ENCODE data around the gene FADS1. TPM values are rescaled to one million over a fixed set of nuclear protein-coding genes. Genes with fewer than 3 reads are reported as not detected.

FADS1 gene
- total and polyA plus RNA-seq, 2 donors (not counting 3 experiments of a cell fraction or from before 2014, with no cell fraction given): 110 to 121 TPM

- Histone ChIP-seq H3K4me2 (ENCODE audit: insufficient read depth, low read length) (no peak overlapping the region), H3K4me1 (ENCODE audit: control insufficient read depth, extremely low read depth, insufficient read depth, low read length) (peaks cover 6% of the 10 kb centered on the region), H3K27ac (ENCODE audit: insufficient read depth, low read depth, low read length) (no peak overlapping the region), H3K9me1 (replicated peaks; ENCODE audit: control insufficient read depth, extremely low read depth, insufficient read depth, low read length) (no peaks in the 10 kb centered on the region), H3K9ac (replicated peaks; ENCODE audit: extremely low read depth, insufficient read depth, low read length) (no peak overlapping the region), H4K20me1 (replicated peaks; ENCODE audit: control insufficient read depth, extremely low read depth, insufficient read depth, low read length) (no peaks in the 10 kb centered on the region), H3K27me3 (ENCODE audit: control insufficient read depth in 2 of 2, insufficient read depth in 2 of 2, low read length in 2 of 2) (no peaks in the 10 kb centered on the region), H3K36me3 (ENCODE audit: control insufficient read depth in 2 of 2, extremely low read depth in 1 of 2, insufficient read depth in 2 of 2, low read length in 2 of 2) (no peaks in the 10 kb centered on the region), H3K4me3 (replicated peaks in 1 of 3; ENCODE audit: insufficient read depth in 1 of 3, low read depth in 1 of 3, low read length in 3 of 3) (no peak overlapping the region), H3K79me2 (ENCODE audit: control insufficient read depth, insufficient read depth, low read length) (no peaks in the 10 kb centered on the region), H2AFZ (ENCODE audit: low read depth, low read length) (no peak overlapping the region), H3K9me3 (replicated peaks; ENCODE audit: control insufficient read depth, insufficient read depth, low read length) (no peaks in the 10 kb centered on the region)
- TF ChIP-seq EZH2 (IDR thresholded peaks at IDR 0.05; ENCODE audit: borderline replicate concordance, low read depth, low read length, severe bottlenecking) (no peak), MYC (IDR thresholded peaks at IDR 0.05; ENCODE audit: low read depth, low read length) (no peak), GATA2 (IDR thresholded peaks at IDR 0.05; ENCODE audit: insufficient read depth, insufficient read length, low read depth, low read length) (no peak), JUN (IDR thresholded peaks at IDR 0.05; ENCODE audit: borderline replicate concordance, insufficient read depth, insufficient read length, low read depth) (no peak), POLR2A (IDR thresholded peaks at IDR 0.05; ENCODE audit: low read depth, low read length) (no peak), FOS (IDR thresholded peaks at IDR 0.05; ENCODE audit: borderline replicate concordance, insufficient read depth, low read length) (no peak), POLR2AphosphoS5 (IDR thresholded peaks at IDR 0.05; ENCODE audit: insufficient read depth, low read depth, low read length) (no peak), MAX (IDR thresholded peaks at IDR 0.05; ENCODE audit: insufficient read depth, insufficient read length) (no peak)
- TF ChIP-seq, protein P1, sequence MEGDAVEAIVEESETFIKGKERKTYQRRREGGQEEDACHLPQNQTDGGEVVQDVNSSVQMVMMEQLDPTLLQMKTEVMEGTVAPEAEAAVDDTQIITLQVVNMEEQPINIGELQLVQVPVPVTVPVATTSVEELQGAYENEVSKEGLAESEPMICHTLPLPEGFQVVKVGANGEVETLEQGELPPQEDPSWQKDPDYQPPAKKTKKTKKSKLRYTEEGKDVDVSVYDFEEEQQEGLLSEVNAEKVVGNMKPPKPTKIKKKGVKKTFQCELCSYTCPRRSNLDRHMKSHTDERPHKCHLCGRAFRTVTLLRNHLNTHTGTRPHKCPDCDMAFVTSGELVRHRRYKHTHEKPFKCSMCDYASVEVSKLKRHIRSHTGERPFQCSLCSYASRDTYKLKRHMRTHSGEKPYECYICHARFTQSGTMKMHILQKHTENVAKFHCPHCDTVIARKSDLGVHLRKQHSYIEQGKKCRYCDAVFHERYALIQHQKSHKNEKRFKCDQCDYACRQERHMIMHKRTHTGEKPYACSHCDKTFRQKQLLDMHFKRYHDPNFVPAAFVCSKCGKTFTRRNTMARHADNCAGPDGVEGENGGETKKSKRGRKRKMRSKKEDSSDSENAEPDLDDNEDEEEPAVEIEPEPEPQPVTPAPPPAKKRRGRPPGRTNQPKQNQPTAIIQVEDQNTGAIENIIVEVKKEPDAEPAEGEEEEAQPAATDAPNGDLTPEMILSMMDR (IDR thresholded peaks at IDR 0.05; ENCODE audit: extremely low read depth in 1 of 2, insufficient read depth in 1 of 2, low read depth in 1 of 2, low read length in 2 of 2): no peak
- POLR2A ChIA-PET: no interaction called here
- intact Hi-C loops (cut with micrococcal nuclease): loop anchor here (1.0 kb wide), 2 partner anchors 24 to 29 kb away; partner anchors contain the start of gene MYRF
- no TSS peak for BruUV-seq (replicated peaks)
- dilution Hi-C loops (cut with MboI; ENCODE audit: extremely low pct_ligation_motif_present, low sequenced_read_pairs): no loop called here
- FAIRE-seq (no peak), DNase-seq (ENCODE audit: low read depth, low spot score) (no peak)
- CTCF ChIA-PET: interaction anchor here (0.8 to 4.1 kb wide), 6 partner anchors 9 to 27 kb away, joined by 3 to 91 read pairs (median 4); no protein-coding TSS in a partner anchor
Measured at GRCh38 chr11:61775606-61776554, 40.9 kb downstream of the FADS1 start.

All from endothelial cell of umbilical vein (primary cell).